Muscle layer of duodenum (tissue), 2 donors: ENCODE results near the gene CACNB1.

Experiments
- H3K27ac ChIP-seq: one replicate; pipeline ENCODE4 v1.7.0; 2013; ENCODE audit warnings: mild to moderate bottlenecking, low read length
- H3K27me3 ChIP-seq: one replicate; pipeline ENCODE4 v1.7.0; 2013; ENCODE audit warnings: low read depth, mild to moderate bottlenecking, control low read depth, low read length
- H3K36me3 ChIP-seq, 2 donors: one replicate each; pipeline ENCODE4 v1.7.0; 2013; ENCODE audit warnings: low read length in 2 of 2, control low read depth in 1 of 2, mild to moderate bottlenecking in 1 of 2; ENCODE audit not compliant: insufficient read depth in 2 of 2, control insufficient read depth in 1 of 2
- H3K4me1 ChIP-seq, 2 donors: one replicate each; pipeline ENCODE4 v1.7.0; 2013; ENCODE audit warnings: low read length in 2 of 2, mild to moderate bottlenecking in 2 of 2, control low read depth in 1 of 2, moderate library complexity in 1 of 2; ENCODE audit not compliant: insufficient read depth in 2 of 2, control insufficient read depth in 1 of 2
- H3K4me3 ChIP-seq, 2 donors: one replicate each; pipeline ENCODE4 v1.7.0; 2013; ENCODE audit warnings: low read length in 2 of 2, low read depth in 1 of 2, mild to moderate bottlenecking in 1 of 2
- H3K9me3 ChIP-seq, 2 donors: one replicate each; pipeline ENCODE4 v1.7.0; 2013; ENCODE audit warnings: low read length in 2 of 2, control low read depth in 1 of 2, mild to moderate bottlenecking in 1 of 2; ENCODE audit not compliant: control insufficient read depth in 1 of 2
- donor health status: healthy.

CACNB1 gene

GRCh38 chr17:39183720-39184119 is 13.7 kb downstream of the CACNB1 start:
- H3K9me3 ChIP-seq = no peaks in the 10 kb centered on the region
- H3K27ac ChIP-seq = no peak overlapping the region
- no peaks in the 10 kb centered on the region for H3K4me1 ChIP-seq
- H3K4me3 ChIP-seq = no peak overlapping the region
- H3K36me3 ChIP-seq = peaks cover 10 to 58% of the 10 kb centered on the region in 2 donors
- no peaks in the 10 kb centered on the region for H3K27me3 ChIP-seq

GRCh38 chr17:39183045-39183444 is 14.4 kb downstream of the CACNB1 start:
- Histone ChIP-seq H3K27ac (no peak overlapping the region), H3K4me3 (no peak overlapping the region), H3K4me1 (no peaks in the 10 kb centered on the region), H3K27me3 (no peaks in the 10 kb centered on the region), H3K36me3 (peaks cover 10 to 53% of the 10 kb centered on the region in 2 donors), H3K9me3 (no peaks in the 10 kb centered on the region)

- no peaks in the 10 kb centered on the region for H3K4me1 ChIP-seq
- no peak overlapping the region for H3K27ac ChIP-seq
- peaks cover 9 to 58% of the 10 kb centered on the region in 2 donors for H3K36me3 ChIP-seq
- H3K27me3 ChIP-seq = no peaks in the 10 kb centered on the region
- no peaks in the 10 kb centered on the region for H3K9me3 ChIP-seq
- H3K4me3 ChIP-seq = no peak overlapping the region
Measured at GRCh38 chr17:39181303-39181702, 16.2 kb downstream of the CACNB1 start.

- no peak overlapping the region for H3K27ac ChIP-seq
- H3K9me3 ChIP-seq = no peaks in the 10 kb centered on the region
- H3K4me3 ChIP-seq = no peak overlapping the region
- no peaks in the 10 kb centered on the region for H3K27me3 ChIP-seq
- no peaks in the 10 kb centered on the region for H3K4me1 ChIP-seq
- H3K36me3 ChIP-seq = peaks cover 5 to 39% of the 10 kb centered on the region in 2 donors
Measured at GRCh38 chr17:39178536-39178935, 18.9 kb downstream of the CACNB1 start.

GRCh38 chr17:39177256-39177655 is 20.2 kb downstream of the CACNB1 start:
- no peaks in the 10 kb centered on the region for H3K4me1 ChIP-seq
- no peak overlapping the region for H3K27ac ChIP-seq
- H3K4me3 ChIP-seq = no peak overlapping the region
- peaks cover 5 to 31% of the 10 kb centered on the region in 2 donors for H3K36me3 ChIP-seq
- H3K9me3 ChIP-seq = no peaks in the 10 kb centered on the region
- H3K27me3 ChIP-seq = no peaks in the 10 kb centered on the region

- H3K36me3 ChIP-seq = peaks cover 5 to 27% of the 10 kb centered on the region in 2 donors
- no peak overlapping the region for H3K27ac ChIP-seq
- H3K4me1 ChIP-seq = no peaks in the 10 kb centered on the region
- no peaks in the 10 kb centered on the region for H3K9me3 ChIP-seq
- no peaks in the 10 kb centered on the region for H3K27me3 ChIP-seq
- no peak overlapping the region for H3K4me3 ChIP-seq
Measured at GRCh38 chr17:39175695-39176093, 21.8 kb downstream of the CACNB1 start.

GRCh38 chr17:39174920-39175694 is 22.4 kb downstream of the CACNB1 start:
- no peak overlapping the region for H3K4me3 ChIP-seq
- H3K27me3 ChIP-seq = no peaks in the 10 kb centered on the region
- no peaks in the 10 kb centered on the region for H3K4me1 ChIP-seq
- no peak overlapping the region for H3K27ac ChIP-seq
- H3K9me3 ChIP-seq = no peaks in the 10 kb centered on the region
- H3K36me3 ChIP-seq = peaks cover 5 to 27% of the 10 kb centered on the region in 2 donors

- H3K27ac ChIP-seq = no peak overlapping the region
- H3K27me3 ChIP-seq = no peaks in the 10 kb centered on the region
- peaks cover 5 to 22% of the 10 kb centered on the region in 2 donors for H3K36me3 ChIP-seq
- H3K4me1 ChIP-seq = no peaks in the 10 kb centered on the region
- H3K4me3 ChIP-seq = no peak overlapping the region
- H3K9me3 ChIP-seq = no peaks in the 10 kb centered on the region
Measured at GRCh38 chr17:39173526-39174274, 23.8 kb downstream of the CACNB1 start.

- Histone ChIP-seq H3K4me3 (no peak overlapping the region), H3K27me3 (no peaks in the 10 kb centered on the region), H3K9me3 (no peaks in the 10 kb centered on the region), H3K4me1 (no peaks in the 10 kb centered on the region), H3K27ac (no peak overlapping the region), H3K36me3 (peaks cover 5 to 22% of the 10 kb centered on the region in 2 donors)
Measured at GRCh38 chr17:39173080-39173479, 24.4 kb downstream of the CACNB1 start.

GRCh38 chr17:39171933-39172332 is 25.5 kb downstream of the CACNB1 start:
- Histone ChIP-seq H3K9me3 (no peaks in the 10 kb centered on the region), H3K4me3 (no peak overlapping the region), H3K27ac (no peak overlapping the region), H3K36me3 (peaks cover 0 to 10% of the 10 kb centered on the region in 2 donors), H3K4me1 (no peaks in the 10 kb centered on the region), H3K27me3 (no peaks in the 10 kb centered on the region)

GRCh38 chr17:39170558-39170957 is 26.9 kb downstream of the CACNB1 start:
- Histone ChIP-seq H3K4me3 (no peak overlapping the region), H3K27ac (no peak overlapping the region), H3K27me3 (no peaks in the 10 kb centered on the region), H3K9me3 (no peaks in the 10 kb centered on the region), H3K36me3 (no peaks in the 10 kb centered on the region), H3K4me1 (peaks cover 0 to 2% of the 10 kb centered on the region in 2 donors)
